ENCODE results near the gene LHB. TPM values are rescaled to one million over a fixed set of nuclear protein-coding genes. Genes with fewer than 3 reads are reported as not detected.

The LHB gene
- total RNA-seq, 1 experiment from 2014 or later, result 0.68 TPM

- TF ChIP-seq CTCF (IDR thresholded peaks at IDR 0.05; ENCODE audit: insufficient read depth in 1 of 2, low read depth in 1 of 2, low read length in 1 of 2, severe bottlenecking in 1 of 2, unreplicated experiment in 1 of 2), result no peak
- no peaks in the 10 kb centered on the region for H3K9me3 ChIP-seq
- Mint-ChIP-seq H3K27me3 (ENCODE audit: insufficient read depth, unreplicated experiment) (no peaks in the 10 kb centered on the region), H3K4me1 (ENCODE audit: low read depth, unreplicated experiment) (peaks cover 32% of the 10 kb centered on the region), H3K27ac (ENCODE audit: unreplicated experiment) (peak overlapping the region; percentile 97), H3K36me3 (ENCODE audit: insufficient read depth, unreplicated experiment) (peaks cover 66% of the 10 kb centered on the region), H3K4me3 (ENCODE audit: unreplicated experiment) (peak overlapping the region; percentile 99), H3K9me3 (ENCODE audit: unreplicated experiment) (no peaks in the 10 kb centered on the region)
- H3K27me3 ChIP-seq (replicated peaks; ENCODE audit: control insufficient read depth, insufficient read depth, low read length), result no peaks in the 10 kb centered on the region
- DNase-seq, result peak; percentile 59 to 69
- POLR2A ChIA-PET, result interaction anchor here (1.0 to 2.5 kb wide), 3 partner anchors 9 to 92 kb away, joined by 3 to 14 read pairs (median 12); partner anchors contain the start of gene NUCB1
- H3K4me1 ChIP-seq, result peaks cover 13% of the 10 kb centered on the region; the same call in 1 of the 2 replicates
- BruUV-seq (replicated peaks), result no TSS peak
- peaks cover 4% of the 10 kb centered on the region; the same call in 1 of the 2 replicates for H3K36me3 ChIP-seq (ENCODE audit: control insufficient read depth, insufficient read depth, low read length)
- intact Hi-C loops (cut with micrococcal nuclease; ENCODE audit: unreplicated experiment), result loop anchor here (2.0 to 10.0 kb wide), 4 partner anchors 29 to 233 kb away; partner anchors contain the start of genes CGB7 and KCNA7
- H3K4me3 ChIP-seq (ENCODE audit: low read depth, low read length), result peak overlapping the region; percentile 77
- CTCF ChIA-PET, result interaction anchor here (0.6 to 2.9 kb wide), 9 partner anchors 9 to 136 kb away, joined by 4 to 51 read pairs (median 6); partner anchors contain the start of gene LHB
These were observed 24.9 kb downstream of the LHB start for GRCh38 chr19:48991873-48992580.

DNA sequence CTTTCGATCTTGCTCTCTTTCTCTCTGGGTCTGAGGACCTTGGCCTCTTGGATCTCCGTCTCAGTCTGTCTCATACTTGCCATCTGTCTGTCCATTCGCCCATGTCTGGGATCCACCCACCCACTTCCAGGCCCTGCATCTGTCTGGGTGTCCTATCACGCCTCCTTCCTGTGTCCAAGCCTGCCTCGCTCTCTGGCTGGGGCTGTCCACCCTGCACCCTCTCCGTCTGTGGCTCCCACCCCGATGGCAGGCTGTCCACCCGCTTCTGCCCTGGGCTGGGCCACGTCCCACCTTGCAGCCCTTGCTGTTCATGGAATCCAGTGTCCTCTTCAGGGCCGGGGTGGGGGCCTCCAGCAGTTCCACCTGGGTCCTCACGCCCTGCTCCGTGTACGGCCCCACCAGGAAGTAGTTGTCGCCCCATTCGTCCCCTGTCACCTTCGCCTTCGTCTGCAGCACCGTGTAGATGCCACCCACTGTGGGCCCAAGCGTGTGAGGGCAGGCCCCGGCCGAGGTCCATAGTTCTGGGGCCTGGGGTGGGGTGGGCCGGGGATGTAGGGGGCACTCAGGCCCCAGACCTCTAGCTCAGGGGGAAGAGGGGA, 25.8 kb downstream of the LHB start:
- peaks cover 32% of the 10 kb centered on the region for H3K4me1 Mint-ChIP-seq (ENCODE audit: low read depth, unreplicated experiment)
- H3K36me3 ChIP-seq (ENCODE audit: control insufficient read depth, insufficient read depth, low read length), result peaks cover 5% of the 10 kb centered on the region; the same call in 1 of the 2 replicates
- peaks cover 71% of the 10 kb centered on the region for H3K36me3 Mint-ChIP-seq (ENCODE audit: insufficient read depth, unreplicated experiment)
- POLR2A ChIA-PET, result no interaction called here
- BruUV-seq (replicated peaks), result no TSS peak
- intact Hi-C loops (cut with micrococcal nuclease; ENCODE audit: unreplicated experiment), result loop anchor here (5.0 to 10.0 kb wide), 2 partner anchors 81 to 234 kb away; partner anchors contain the start of gene KCNA7
- peaks cover 13% of the 10 kb centered on the region; the same call in 1 of the 2 replicates for H3K4me1 ChIP-seq
- H3K9me3 ChIP-seq, result no peaks in the 10 kb centered on the region
- H3K9me3 Mint-ChIP-seq (ENCODE audit: unreplicated experiment), result no peaks in the 10 kb centered on the region
- no peaks in the 10 kb centered on the region for H3K27me3 ChIP-seq (replicated peaks; ENCODE audit: control insufficient read depth, insufficient read depth, low read length)
- CTCF ChIA-PET, result interaction anchor here (1.6 to 2.9 kb wide), 2 partner anchors 28 to 107 kb away, joined by 5 to 51 read pairs; partner anchors contain the start of gene LHB
- H3K27ac Mint-ChIP-seq (ENCODE audit: unreplicated experiment), result peak overlapping the region; percentile 65
- no peak for DNase-seq
- no peaks in the 10 kb centered on the region for H3K27me3 Mint-ChIP-seq (ENCODE audit: insufficient read depth, unreplicated experiment)
- peak overlapping the region; percentile 99 for H3K4me3 Mint-ChIP-seq (ENCODE audit: unreplicated experiment)
- no peak for TF ChIP-seq CTCF (IDR thresholded peaks at IDR 0.05; ENCODE audit: insufficient read depth in 1 of 2, low read depth in 1 of 2, low read length in 1 of 2, severe bottlenecking in 1 of 2, unreplicated experiment in 1 of 2)
- no peak overlapping the region for H3K4me3 ChIP-seq (ENCODE audit: low read depth, low read length)

DNA sequence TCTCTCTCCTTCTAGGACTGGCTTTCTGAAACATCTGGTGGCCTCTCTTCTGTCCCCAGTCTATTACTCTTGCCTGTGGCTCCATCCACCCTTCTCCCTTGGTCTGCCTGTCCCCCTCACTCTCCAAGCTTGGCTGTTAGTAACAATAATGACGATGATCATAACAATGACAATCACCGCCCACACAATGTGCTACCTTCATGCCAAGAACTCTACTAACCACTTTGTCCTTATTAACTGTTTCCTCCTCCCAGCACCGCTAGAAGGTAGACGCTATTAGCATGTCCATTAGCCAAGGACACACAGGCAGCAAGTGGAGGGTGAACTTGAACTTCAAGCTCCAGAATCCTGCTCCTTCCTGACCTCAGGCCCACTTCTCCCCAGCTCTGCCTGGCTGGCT, 26.5 kb downstream of the LHB start:
- Mint-ChIP-seq H3K4me1 (ENCODE audit: low read depth, unreplicated experiment) (peaks cover 31% of the 10 kb centered on the region), H3K4me3 (ENCODE audit: unreplicated experiment) (peak overlapping the region; percentile 5), H3K36me3 (ENCODE audit: insufficient read depth, unreplicated experiment) (peaks cover 78% of the 10 kb centered on the region), H3K27ac (ENCODE audit: unreplicated experiment) (peak overlapping the region; percentile 65), H3K9me3 (ENCODE audit: unreplicated experiment) (no peaks in the 10 kb centered on the region), H3K27me3 (ENCODE audit: insufficient read depth, unreplicated experiment) (no peaks in the 10 kb centered on the region)
- intact Hi-C loops (cut with micrococcal nuclease; ENCODE audit: unreplicated experiment), result loop anchor here (5.0 to 10.0 kb wide), 2 partner anchors 82 to 234 kb away; partner anchors contain the start of gene KCNA7
- Histone ChIP-seq H3K36me3 (ENCODE audit: control insufficient read depth, insufficient read depth, low read length) (peaks cover 5% of the 10 kb centered on the region; the same call in 1 of the 2 replicates), H3K9me3 (no peaks in the 10 kb centered on the region), H3K27me3 (replicated peaks; ENCODE audit: control insufficient read depth, insufficient read depth, low read length) (no peaks in the 10 kb centered on the region), H3K4me3 (ENCODE audit: low read depth, low read length) (no peak overlapping the region), H3K4me1 (peaks cover 13% of the 10 kb centered on the region; the same call in 1 of the 2 replicates)
- DNase-seq, result no peak
- ChIA-PET CTCF (no interaction called here), POLR2A (no interaction called here)
- no TSS peak for BruUV-seq (replicated peaks)
- no peak for TF ChIP-seq CTCF (IDR thresholded peaks at IDR 0.05; ENCODE audit: insufficient read depth in 1 of 2, low read depth in 1 of 2, low read length in 1 of 2, severe bottlenecking in 1 of 2, unreplicated experiment in 1 of 2)

Measured in Caco-2 (cell line).